Upper lobe of left lung (tissue), 6 donors: ENCODE results near the gene OPTC. TPM values are rescaled to one million over a fixed set of nuclear protein-coding genes. Genes with fewer than 3 reads are reported as not detected.

ENCODE experiments used
- ATAC-seq, 2 donors: fragments of 200-7000 bp; cut with Tn5 transposase; one replicate each; pipeline ENCODE4 v1.9.1; 2022; ENCODE audit warnings: mild to moderate bottlenecking in 2 of 2, moderate library complexity in 2 of 2; ENCODE audit not compliant: low FRiP score in 2 of 2
- DNase-seq, 2 donors: peaks; one replicate each; pipeline ENCODE4 v3.0.0-alpha.2; 2019 to 2020
- H3K27ac ChIP-seq, 4 donors: fragments of 200-600 bp; sonication (generic); one replicate each; pipeline ENCODE4 v1.5.1; 2016 to 2019
- H3K27me3 ChIP-seq, 4 donors: fragments of 200-600 bp; sonication (generic); one replicate each; pipeline ENCODE4 v1.5.1; 2017 to 2019
- H3K36me3 ChIP-seq, 4 donors: fragments of 200-600 bp; sonication (generic); one replicate each; pipeline ENCODE4 v1.5.1; 2016 to 2019
- H3K4me1 ChIP-seq, 4 donors: fragments of 200-600 bp; sonication (generic); one replicate each; pipeline ENCODE4 v1.5.1; 2018 to 2019
- H3K4me3 ChIP-seq, 4 donors: fragments of 200-600 bp; sonication (generic); one replicate each; pipeline ENCODE4 v1.5.1; 2017 to 2019; ENCODE audit warnings: mild to moderate bottlenecking in 2 of 4, moderate library complexity in 1 of 4
- H3K9me3 ChIP-seq, 4 donors: fragments of 200-600 bp; sonication (generic); one replicate each; pipeline ENCODE4 v1.5.1; 2018 to 2019
- CTCF ChIP-seq, 6 experiments: fragments of 450-650 bp in 4 of 6; fragments of 200-600 bp in 2 of 6; sonication (generic) in 2 of 6; IDR thresholded peaks; one replicate each; pipeline ENCODE4 v1.5.1; 2016 to 2019; ENCODE audit warnings: antibody characterized with exemption in 6 of 6
- EP300 ChIP-seq, 4 donors: sonication (generic); formaldehyde crosslinking; IDR thresholded peaks; one replicate each; pipeline ENCODE4 v1.5.1; 2017; ENCODE audit warnings: antibody characterized with exemption in 4 of 4, control low read depth in 2 of 4
- POLR2A ChIP-seq, 4 donors: fragments of 450-650 bp; IDR thresholded peaks; one replicate each; pipeline ENCODE4 v1.5.1; 2016 to 2017; ENCODE audit warnings: antibody characterized with exemption in 4 of 4, mild to moderate bottlenecking in 2 of 4
- POLR2AphosphoS5 ChIP-seq, 2 donors: sonication (generic); formaldehyde crosslinking; IDR thresholded peaks; one replicate each; pipeline ENCODE4 v1.5.1; 2017; ENCODE audit warnings: antibody characterized with exemption in 2 of 2
- WGBS, 2 donors: methylation state at CpG; one replicate each; pipeline ENCODE4 v1.1.5; 2017 to 2018; 5-methylcytosine and 5-hydroxymethylcytosine counted together
- total RNA-seq, 6 donors: library from RNA; depleted of rRNA in 4 of 6; stranded (reverse); fragments of >200 nt in 4 of 6; gene quantifications; one replicate each; pipeline versions ENCODE4 v1.1.0 to v1.2.1, GENCODE V29; 2016 to 2021
- donor health status: DM: no; HTN: no; CAD: no; lungs with moderate emphysema.
- donor health status: DM: no; HTN: yes; CAD: no; lungs with severe emphysema.

OPTC gene
- total RNA-seq, 6 donors from 2014 or later = not detected

GRCh38 chr1:203503836-203504235, 9.9 kb downstream of the OPTC start:
- Histone ChIP-seq H3K4me3 (no peak overlapping the region), H3K27ac (no peak overlapping the region), H3K9me3 (no peaks in the 10 kb centered on the region), H3K4me1 (peaks cover 0 to 18% (median 16%) of the 10 kb centered on the region in 4 donors), H3K27me3 (no peaks in the 10 kb centered on the region), H3K36me3 (no peaks in the 10 kb centered on the region)
- no peak for DNase-seq
- ATAC-seq = no peak
- WGBS, 2 donors = 78 to 84% methylated on average over 3 of the region's 3 CpGs
- TF ChIP-seq EP300 (IDR thresholded peaks at IDR 0.05) (no peak), POLR2AphosphoS5 (IDR thresholded peaks at IDR 0.05) (no peak), POLR2A (IDR thresholded peaks at IDR 0.05) (no peak), CTCF (IDR thresholded peaks at IDR 0.05) (no peak)

GRCh38 chr1:203504400-203505250, 10.7 kb downstream of the OPTC start:
- H3K27ac ChIP-seq = no peak overlapping the region
- 33 to 48% methylated on average over 8 to 12 of the region's 12 CpGs for WGBS, 2 donors
- TF ChIP-seq CTCF (IDR thresholded peaks at IDR 0.05) (peak; percentile 77 to 91 (median 84)), EP300 (IDR thresholded peaks at IDR 0.05) (no peak), POLR2AphosphoS5 (IDR thresholded peaks at IDR 0.05) (no peak)

GRCh38 chr1:203505526-203506204, 11.7 kb downstream of the OPTC start:
- peaks cover 0 to 18% (median 16%) of the 10 kb centered on the region in 4 donors for H3K4me1 ChIP-seq
- TF ChIP-seq POLR2AphosphoS5 (IDR thresholded peaks at IDR 0.05) (no peak), CTCF (IDR thresholded peaks at IDR 0.05) (no peak), POLR2A (IDR thresholded peaks at IDR 0.05) (no peak), EP300 (IDR thresholded peaks at IDR 0.05) (no peak)
- WGBS, 2 donors = 87 to 93% methylated on average over 8 of the region's 8 CpGs
- ATAC-seq (no peak), DNase-seq (no peak)
- H3K27me3 ChIP-seq = no peaks in the 10 kb centered on the region
- no peaks in the 10 kb centered on the region for H3K36me3 ChIP-seq
- no peaks in the 10 kb centered on the region for H3K9me3 ChIP-seq
- no peak overlapping the region for H3K27ac ChIP-seq
- H3K4me3 ChIP-seq = no peak overlapping the region

More at GRCh38 chr1:203504400-203505250, 10.7 kb downstream of the OPTC start:
- DNase-seq = peak in 1 of 2 donors; percentile 87
- no peak overlapping the region for H3K4me3 ChIP-seq
- ATAC-seq = peak; percentile 82 to 84
- no peaks in the 10 kb centered on the region for H3K9me3 ChIP-seq
- peaks cover 0 to 18% (median 16%) of the 10 kb centered on the region in 4 donors for H3K4me1 ChIP-seq
- no peaks in the 10 kb centered on the region for H3K27me3 ChIP-seq
- H3K36me3 ChIP-seq = no peaks in the 10 kb centered on the region

- Histone ChIP-seq H3K36me3 (no peaks in the 10 kb centered on the region), H3K4me1 (peaks cover 7 to 27% (median 19%) of the 10 kb centered on the region in 4 donors), H3K27me3 (no peaks in the 10 kb centered on the region), H3K9me3 (no peaks in the 10 kb centered on the region), H3K4me3 (no peak overlapping the region), H3K27ac (peak overlapping the region in 2 of 4 donors; percentile 26 to 44)
- 56 to 59% methylated on average over 6 of the region's 6 CpGs for WGBS, 2 donors
- ATAC-seq (no peak), DNase-seq (peak in 1 of 2 donors; percentile 28)
- no peak for TF ChIP-seq EP300 (IDR thresholded peaks at IDR 0.05)
- no peak for TF ChIP-seq POLR2A (IDR thresholded peaks at IDR 0.05)
- no peak for TF ChIP-seq POLR2AphosphoS5 (IDR thresholded peaks at IDR 0.05)
- TF ChIP-seq CTCF (IDR thresholded peaks at IDR 0.05) = no peak
Observed at GRCh38 chr1:203506858-203507626, 13.1 kb downstream of the OPTC start.
